Trophoblast cell (in vitro differentiated cells and primary cell): ENCODE measurements around the gene OR52K2.
"Not testable (repeated sequence)": the region's sequence is repeated elsewhere in the genome, so short reads cannot be mapped to it uniquely, and the experiment has no call there.

ENCODE experiments used
- DNase-seq, 2 donors: peaks; one replicate each; pipeline ENCODE4 v3.0.0-alpha.2; 2016
- H2AFZ ChIP-seq: 2 replicates; pipeline ENCODE4 v1.6.1; 2013; ENCODE audit warnings: low read length, moderate library complexity, mild to moderate bottlenecking; ENCODE audit not compliant: insufficient read depth, poor library complexity
- H2AK5ac ChIP-seq: 2 replicates; pipeline ENCODE4 v1.6.1; 2013; ENCODE audit warnings: mild to moderate bottlenecking, low read length
- H2BK120ac ChIP-seq: 2 replicates; pipeline ENCODE4 v1.6.1; 2013; ENCODE audit warnings: low read length, mild to moderate bottlenecking, moderate library complexity; ENCODE audit not compliant: insufficient read depth, poor library complexity
- H2BK12ac ChIP-seq: 2 replicates; pipeline ENCODE4 v1.6.1; 2013; ENCODE audit warnings: mild to moderate bottlenecking, low read length, moderate library complexity
- H2BK5ac ChIP-seq: 2 replicates; pipeline ENCODE4 v1.6.1; 2013; ENCODE audit warnings: low read length, low read depth, moderate library complexity, mild to moderate bottlenecking; ENCODE audit not compliant: poor library complexity
- H3K14ac ChIP-seq: 2 replicates; pipeline ENCODE4 v1.6.1; 2013; ENCODE audit warnings: mild to moderate bottlenecking, low read length
- H3K18ac ChIP-seq: 2 replicates; pipeline ENCODE4 v1.6.1; 2013; ENCODE audit warnings: mild to moderate bottlenecking, low read length
- H3K23ac ChIP-seq: 2 replicates; pipeline ENCODE4 v1.6.1; 2013; ENCODE audit warnings: low read length
- H3K27ac ChIP-seq: 2 replicates; pipeline ENCODE4 v1.5.1; 2013; ENCODE audit warnings: low read depth, mild to moderate bottlenecking, inconsistent platforms, low read length, moderate library complexity
- H3K27me3 ChIP-seq: 2 replicates; pipeline ENCODE4 v1.6.1; 2013; ENCODE audit warnings: inconsistent platforms, mild to moderate bottlenecking, low read length, moderate library complexity; ENCODE audit not compliant: insufficient read depth
- H3K36me3 ChIP-seq, 2 experiments: 1 replicate in 1 of 2; 2 replicates in 1 of 2; pipeline ENCODE4 v1.6.1; 2013; ENCODE audit warnings: low read length in 2 of 2, mild to moderate bottlenecking in 2 of 2, moderate library complexity in 1 of 2; ENCODE audit not compliant: insufficient read depth in 2 of 2, control insufficient read depth in 1 of 2
- H3K4ac ChIP-seq: 2 replicates; pipeline ENCODE4 v1.6.1; 2013; ENCODE audit warnings: low read depth, mild to moderate bottlenecking, low read length, moderate library complexity
- H3K4me1 ChIP-seq, 2 experiments: 1 replicate in 1 of 2; 2 replicates in 1 of 2; pipeline ENCODE4 v1.6.1; 2013; ENCODE audit warnings: low read length in 2 of 2, mild to moderate bottlenecking in 2 of 2, moderate library complexity in 1 of 2; ENCODE audit not compliant: insufficient read depth in 2 of 2, control insufficient read depth in 1 of 2
- H3K4me2 ChIP-seq: 2 replicates; pipeline ENCODE4 v1.6.1; 2013; ENCODE audit warnings: inconsistent platforms, mild to moderate bottlenecking, low read length, moderate library complexity
- H3K4me3 ChIP-seq: 2 replicates; pipeline ENCODE4 v1.5.1; 2013; ENCODE audit warnings: mild to moderate bottlenecking, low read depth, low read length, inconsistent platforms
- H3K79me1 ChIP-seq: one replicate; pipeline ENCODE4 v1.6.1; 2013; ENCODE audit warnings: low read length
- H3K79me2 ChIP-seq: 2 replicates; pipeline ENCODE4 v1.6.1; 2013; ENCODE audit warnings: low read length, mild to moderate bottlenecking; ENCODE audit not compliant: control insufficient read depth, insufficient read depth, poor library complexity
- H3K9ac ChIP-seq: 2 replicates; pipeline ENCODE4 v1.6.1; 2013; ENCODE audit warnings: mild to moderate bottlenecking, low read length
- H3K9me3 ChIP-seq: 2 replicates; pipeline ENCODE4 v1.6.1; 2013; ENCODE audit warnings: low read depth, mild to moderate bottlenecking, control low read depth, inconsistent platforms, low read length; ENCODE audit not compliant: insufficient read depth
- H4K12ac ChIP-seq: 2 replicates; pipeline ENCODE4 v1.6.1; 2013; ENCODE audit warnings: low read depth, mild to moderate bottlenecking, low read length, moderate library complexity
- H4K8ac ChIP-seq: 2 replicates; pipeline ENCODE4 v1.6.1; 2013; ENCODE audit warnings: low read depth, mild to moderate bottlenecking, low read length, moderate library complexity
- H4K91ac ChIP-seq: one replicate; pipeline ENCODE4 v1.6.1; 2013; ENCODE audit warnings: low read depth, mild to moderate bottlenecking, low read length, moderate library complexity
- WGBS: extraction: QIAGEN DNeasy Blood & Tissue Kit; methylation state at CpG from one replicate; pipeline ENCODE4 v1.1.7; 2013; ENCODE audit warnings: missing lambda C conversion rate; ENCODE audit not compliant: insufficient read length, insufficient coverage; ENCODE audit errors: extremely low coverage; 5-methylcytosine and 5-hydroxymethylcytosine counted together

Gene OR52K2

DNA sequence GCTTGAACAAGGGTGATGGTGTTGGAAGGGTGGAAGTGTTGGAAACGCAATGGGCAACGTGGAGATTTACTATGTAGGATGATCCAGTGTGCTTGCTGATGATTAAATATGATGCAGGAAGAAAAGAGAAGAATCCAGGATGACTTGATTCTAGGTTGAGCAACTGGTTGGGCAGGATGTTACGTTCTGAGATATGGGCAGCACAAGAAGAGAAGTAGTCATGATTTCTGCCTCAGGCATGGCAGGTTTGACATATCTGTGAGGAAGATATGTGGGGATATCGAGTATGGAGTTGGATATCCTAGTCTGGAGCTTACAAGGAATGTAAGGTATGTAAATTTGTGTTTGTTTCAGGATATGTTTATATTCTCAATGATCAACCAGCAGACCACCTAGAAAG is 35.2 kb downstream of the OR52K2 start:
- Histone ChIP-seq H3K4me2 (no peak overlapping the region), H4K12ac (no peak overlapping the region)
- no CpG with 5 or more reads among the region's 4 CpGs for WGBS

DNA sequence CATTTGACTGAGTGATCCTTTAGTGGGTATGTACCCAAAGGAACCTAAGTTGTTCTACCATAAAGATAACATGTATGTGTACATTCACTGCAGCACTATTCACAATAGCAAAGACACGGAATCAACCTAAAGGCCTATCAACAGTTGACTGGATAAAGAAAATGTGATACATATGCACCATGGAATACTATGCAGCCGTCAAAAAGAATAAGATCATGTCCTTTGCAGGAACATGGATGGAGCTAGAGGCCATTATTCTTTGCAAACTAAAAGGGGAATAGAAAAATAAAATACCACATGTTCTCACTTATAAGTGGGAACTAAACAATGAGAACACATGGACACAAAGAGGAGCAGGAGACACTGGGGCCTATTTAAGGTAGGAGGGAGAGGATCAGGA is 42.3 kb downstream of the OR52K2 start:
- not testable (repeated sequence) for H4K8ac ChIP-seq, H3K4me1 ChIP-seq, H3K9me3 ChIP-seq, H3K23ac ChIP-seq, H3K9ac ChIP-seq, H3K36me3 ChIP-seq, H3K18ac ChIP-seq, H3K4ac ChIP-seq, H4K91ac ChIP-seq, H2BK12ac ChIP-seq, H2AK5ac ChIP-seq, H3K4me3 ChIP-seq, H3K79me2 ChIP-seq, DNase-seq, H2BK120ac ChIP-seq, H3K79me1 ChIP-seq, H3K14ac ChIP-seq, H3K27ac ChIP-seq, H2BK5ac ChIP-seq, H4K12ac ChIP-seq, H3K27me3 ChIP-seq, H2AFZ ChIP-seq, H3K4me2 ChIP-seq
- no CpG with 5 or more reads among the region's 2 CpGs for WGBS

More for the DNA sequence above, 35.2 kb downstream of the OR52K2 start:
- no peak overlapping the region for H3K18ac ChIP-seq
- H3K4me3 ChIP-seq = no peak overlapping the region
- no peak overlapping the region for H4K91ac ChIP-seq
- peaks cover 0 to 2% of the 10 kb centered on the region in 2 experiments for H3K4me1 ChIP-seq
- H3K27ac ChIP-seq = peak overlapping the region; percentile 39
- H2AK5ac ChIP-seq = no peak overlapping the region
- no peak overlapping the region for H2BK12ac ChIP-seq
- no peak overlapping the region for H3K14ac ChIP-seq
- H2BK120ac ChIP-seq = no peak overlapping the region
- DNase-seq = peak; percentile 95 to 99
- H3K79me1 ChIP-seq = no peaks in the 10 kb centered on the region
- no peak overlapping the region for H2BK5ac ChIP-seq
- H3K23ac ChIP-seq = no peak overlapping the region
- H2AFZ ChIP-seq = no peak overlapping the region
- no peaks in the 10 kb centered on the region for H3K79me2 ChIP-seq
- H3K36me3 ChIP-seq = no peaks in the 10 kb centered on the region
- no peak overlapping the region for H3K9ac ChIP-seq
- H3K27me3 ChIP-seq = no peaks in the 10 kb centered on the region
- no peak overlapping the region for H4K8ac ChIP-seq
- no peak overlapping the region for H3K4ac ChIP-seq
- no peaks in the 10 kb centered on the region for H3K9me3 ChIP-seq

DNA sequence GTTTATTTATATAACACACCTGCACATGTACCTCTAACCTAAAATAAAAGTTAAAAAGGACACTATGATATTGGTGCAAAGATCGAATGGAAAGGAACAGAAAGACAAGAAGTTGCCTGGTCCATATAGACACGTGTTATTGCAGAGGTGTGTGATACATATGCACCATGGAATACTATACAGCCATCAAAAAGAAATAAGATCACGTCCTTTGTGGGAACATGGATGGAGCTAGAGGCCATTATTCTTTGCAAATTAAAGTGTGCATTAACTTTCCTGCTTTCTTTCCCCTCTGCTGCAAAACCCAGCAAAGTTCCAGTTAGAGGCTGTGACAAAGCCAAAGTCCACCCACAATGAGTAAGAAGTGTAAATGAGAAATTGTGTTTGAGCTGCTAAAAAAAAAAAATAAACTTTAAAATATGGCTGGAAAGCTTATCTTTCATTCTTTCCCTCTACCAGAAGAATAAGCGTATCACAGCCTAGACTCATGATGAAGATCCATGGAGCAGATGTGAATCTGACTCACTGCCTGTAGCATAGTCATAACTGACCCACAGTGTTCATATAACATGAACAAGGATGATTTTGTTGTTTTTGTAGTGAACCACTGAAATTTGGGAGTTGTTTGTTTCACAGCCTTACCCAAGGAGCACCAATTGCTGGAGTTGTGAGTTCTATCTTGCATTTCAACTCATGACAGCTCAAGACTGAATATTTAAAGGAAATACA is 42.9 kb downstream of the OR52K2 start:
- no peak overlapping the region for H4K91ac ChIP-seq
- no peak overlapping the region for H2BK5ac ChIP-seq
- H3K4me2 ChIP-seq = no peak overlapping the region
- no peaks in the 10 kb centered on the region for H3K79me1 ChIP-seq
- no peaks in the 10 kb centered on the region for H3K27me3 ChIP-seq
- no peak overlapping the region for H2AFZ ChIP-seq
- no peaks in the 10 kb centered on the region for H3K79me2 ChIP-seq
- no peak overlapping the region for H3K23ac ChIP-seq
- H2BK120ac ChIP-seq = no peak overlapping the region
- no peaks in the 10 kb centered on the region for H3K4me1 ChIP-seq
- H3K9ac ChIP-seq = no peak overlapping the region
- no peak overlapping the region for H3K18ac ChIP-seq
- H4K12ac ChIP-seq = no peak overlapping the region
- no peaks in the 10 kb centered on the region for H3K9me3 ChIP-seq
- H3K14ac ChIP-seq = no peak overlapping the region
- no peak overlapping the region for H3K4ac ChIP-seq
- no peaks in the 10 kb centered on the region for H3K36me3 ChIP-seq
- H2BK12ac ChIP-seq = no peak overlapping the region
- H2AK5ac ChIP-seq = no peak overlapping the region
- H3K4me3 ChIP-seq = no peak overlapping the region
- no peak for DNase-seq
- no CpG with 5 or more reads among the region's 4 CpGs for WGBS
- H4K8ac ChIP-seq = no peak overlapping the region
- no peak overlapping the region for H3K27ac ChIP-seq

DNA sequence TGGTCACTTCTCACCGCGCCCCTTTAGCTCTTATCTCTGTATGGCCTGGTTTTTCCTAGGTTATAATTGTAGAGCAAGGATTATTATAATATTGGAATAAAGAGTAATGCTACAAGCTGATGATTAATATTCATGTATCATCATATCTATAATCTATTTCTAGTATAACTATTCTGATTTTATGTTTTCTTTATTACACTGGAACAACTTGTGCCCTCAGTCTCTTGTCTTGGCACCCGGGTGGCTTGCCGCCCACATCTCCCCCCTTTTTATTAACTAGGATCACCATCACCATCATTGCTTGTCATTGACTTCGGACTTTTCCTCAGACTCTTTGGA is 44.4 kb downstream of the OR52K2 start:
- H3K4me3 ChIP-seq = no peak overlapping the region
- H3K79me2 ChIP-seq = no peaks in the 10 kb centered on the region
- no peak overlapping the region for H4K91ac ChIP-seq
- no peak overlapping the region for H3K18ac ChIP-seq
- H3K14ac ChIP-seq = no peak overlapping the region
- no peak overlapping the region for H3K23ac ChIP-seq
- DNase-seq = no peak
- no peaks in the 10 kb centered on the region for H3K9me3 ChIP-seq
- no peak overlapping the region for H2BK12ac ChIP-seq
- no peak overlapping the region for H3K27ac ChIP-seq
- no peak overlapping the region for H4K8ac ChIP-seq
- WGBS = no CpG with 5 or more reads among the region's 5 CpGs
- no peak overlapping the region for H2AFZ ChIP-seq
- no peak overlapping the region for H2AK5ac ChIP-seq
- H3K4me1 ChIP-seq = no peaks in the 10 kb centered on the region
- no peaks in the 10 kb centered on the region for H3K36me3 ChIP-seq
- no peak overlapping the region for H4K12ac ChIP-seq
- no peaks in the 10 kb centered on the region for H3K79me1 ChIP-seq
- no peak overlapping the region for H2BK120ac ChIP-seq
- H3K4me2 ChIP-seq = no peak overlapping the region
- no peak overlapping the region for H3K9ac ChIP-seq
- H2BK5ac ChIP-seq = no peak overlapping the region
- H3K4ac ChIP-seq = no peak overlapping the region
- H3K27me3 ChIP-seq = no peaks in the 10 kb centered on the region
